ENCODE results near the gene ALPP. TPM values are rescaled to one million over a fixed set of nuclear protein-coding genes. Genes with fewer than 3 reads are reported as not detected.
"Not testable (repeated sequence)": the region's sequence is repeated elsewhere in the genome, so short reads cannot be mapped to it uniquely, and the experiment has no call there.

Gene ALPP
- total RNA-seq, 1 donor from 2014 or later = not detected

DNA sequence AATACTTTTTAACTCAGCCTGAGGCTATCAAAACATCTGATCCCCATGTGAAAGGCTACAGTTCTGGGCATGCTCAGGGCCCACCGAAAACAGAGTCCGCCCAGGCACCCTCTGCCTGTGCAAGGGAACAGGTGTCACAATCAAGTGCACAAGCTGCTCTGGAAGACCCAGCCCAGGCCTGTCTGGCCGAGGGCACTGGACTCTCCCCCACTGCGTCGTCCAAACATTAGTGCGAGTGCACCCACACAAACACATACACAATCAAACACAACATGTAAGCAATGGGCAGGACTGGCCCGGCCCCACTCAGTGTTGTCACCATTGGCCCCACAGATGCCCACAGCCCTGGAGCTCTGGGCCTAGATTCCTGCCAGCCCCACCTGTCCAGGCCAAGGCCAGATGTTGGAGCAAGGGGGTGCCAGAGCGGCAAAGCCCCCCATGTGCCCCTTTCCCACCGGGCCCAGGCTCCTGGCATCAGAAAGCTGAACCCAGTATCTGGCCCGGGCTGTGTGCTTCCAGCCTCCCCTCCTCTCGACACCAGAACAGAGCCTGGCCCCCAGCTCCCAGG, 27.5 kb downstream of the ALPP start:
- no peak for DNase-seq (ENCODE audit: low read depth in 2 of 2)

DNA sequence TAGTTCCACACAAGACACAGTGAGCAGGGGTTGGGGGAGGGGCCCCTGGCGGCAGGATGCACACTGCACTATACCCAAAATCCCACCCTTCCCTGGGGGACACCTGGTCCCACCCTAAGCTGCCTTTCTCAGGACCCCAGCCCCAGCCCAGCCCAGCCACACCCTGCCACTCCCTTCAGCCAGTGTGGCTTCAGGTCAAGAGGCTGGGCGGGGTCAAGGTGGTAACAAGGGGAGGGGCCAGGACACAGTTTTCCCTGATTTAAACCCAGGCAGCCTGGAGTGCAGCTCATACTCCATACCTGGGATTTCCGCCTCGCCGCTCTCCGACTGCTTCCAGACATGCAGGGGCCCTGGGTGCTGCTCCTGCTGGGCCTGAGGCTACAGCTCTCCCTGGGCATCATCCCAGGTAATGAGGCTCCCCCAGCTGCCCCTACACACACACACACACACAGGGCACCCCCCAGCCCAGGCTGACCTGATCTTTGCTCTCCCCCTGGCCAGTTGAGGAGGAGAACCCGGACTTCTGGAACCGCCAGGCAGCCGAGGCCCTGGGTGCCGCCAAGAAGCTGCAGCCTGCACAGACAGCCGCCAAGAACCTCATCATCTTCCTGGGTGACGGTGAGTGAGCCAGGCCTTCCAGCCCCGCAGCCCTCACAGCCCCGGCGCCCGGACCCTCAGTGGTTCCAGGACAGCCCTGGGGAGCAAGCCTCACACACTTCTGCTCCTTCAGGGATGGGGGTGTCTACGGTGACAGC, 28.2 kb downstream of the ALPP start, which contains the start of gene ALPG:
TSS of gene ALPG (plus strand) at position 289 of the 755 bp plus-strand sequence. CDS start at position 340, 51 bp downstream.
- DNase-seq (ENCODE audit: low read depth in 2 of 2) = no peak

GRCh38 chr2:232407428-232408150, 29.0 kb downstream of the ALPP start:
- not testable (repeated sequence) for DNase-seq (ENCODE audit: low read depth in 2 of 2)

DNA sequence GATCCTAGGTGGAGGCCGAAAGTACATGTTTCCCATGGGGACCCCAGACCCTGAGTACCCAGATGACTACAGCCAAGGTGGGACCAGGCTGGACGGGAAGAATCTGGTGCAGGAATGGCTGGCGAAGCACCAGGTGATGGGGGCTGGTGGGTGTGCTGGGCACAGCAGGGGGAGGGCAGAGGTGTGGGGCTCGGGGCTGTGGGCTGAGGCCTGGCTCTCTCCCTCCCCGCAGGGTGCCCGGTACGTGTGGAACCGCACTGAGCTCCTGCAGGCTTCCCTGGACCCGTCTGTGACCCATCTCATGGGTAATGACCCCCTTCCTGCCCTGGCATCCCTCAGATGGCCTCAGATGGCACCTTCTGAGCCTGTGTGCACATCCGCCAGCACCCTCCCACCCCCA, 29.7 kb downstream of the ALPP start:
- not testable (repeated sequence) for DNase-seq (ENCODE audit: low read depth in 2 of 2)

GRCh38 chr2:232409617-232410016, 31.1 kb downstream of the ALPP start:
- not testable (repeated sequence) for DNase-seq (ENCODE audit: low read depth in 2 of 2)

GRCh38 chr2:232410238-232410900, 31.8 kb downstream of the ALPP start:
- peak in 1 of 2 donors; percentile 31 for DNase-seq (ENCODE audit: low read depth in 2 of 2)

- no peak for DNase-seq (ENCODE audit: low read depth in 2 of 2)
These were observed 33.5 kb downstream of the ALPP start for GRCh38 chr2:232411901-232412629.

- DNase-seq (ENCODE audit: low read depth in 2 of 2) = peak; percentile 38 to 47
These were observed 34.4 kb downstream of the ALPP start for GRCh38 chr2:232412986-232413385.

DNA sequence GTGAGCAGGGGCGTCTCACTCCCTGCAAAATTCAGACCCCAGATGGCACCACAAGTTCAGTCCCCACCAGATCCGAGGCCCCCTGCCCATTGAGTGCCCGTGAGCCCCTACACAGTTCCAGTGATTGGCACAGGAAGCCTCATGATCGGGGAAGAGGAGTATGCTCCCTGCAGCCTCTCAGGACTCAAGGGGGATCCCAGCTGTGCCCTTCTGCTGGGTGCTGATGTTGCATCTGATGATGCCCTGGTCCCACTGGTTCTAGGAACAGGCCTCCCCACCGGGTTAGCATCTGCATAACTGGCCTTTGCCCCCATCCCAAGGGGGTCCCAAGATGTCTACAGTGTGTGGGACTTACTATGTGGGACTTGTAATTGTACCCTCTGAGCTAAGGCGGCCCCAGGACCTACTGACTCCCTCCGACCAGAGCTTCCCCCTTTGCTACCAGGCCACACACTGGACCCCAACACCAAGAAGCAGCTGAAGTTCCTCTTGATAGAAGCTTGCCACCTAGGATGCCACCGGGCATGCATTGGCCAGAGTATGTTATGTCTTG, 36.7 kb downstream of the ALPP start:
- DNase-seq (ENCODE audit: low read depth in 2 of 2) = no peak

- no peak for DNase-seq (ENCODE audit: low read depth in 2 of 2)
These were observed 37.4 kb downstream of the ALPP start for GRCh38 chr2:232415736-232416520.

DNA sequence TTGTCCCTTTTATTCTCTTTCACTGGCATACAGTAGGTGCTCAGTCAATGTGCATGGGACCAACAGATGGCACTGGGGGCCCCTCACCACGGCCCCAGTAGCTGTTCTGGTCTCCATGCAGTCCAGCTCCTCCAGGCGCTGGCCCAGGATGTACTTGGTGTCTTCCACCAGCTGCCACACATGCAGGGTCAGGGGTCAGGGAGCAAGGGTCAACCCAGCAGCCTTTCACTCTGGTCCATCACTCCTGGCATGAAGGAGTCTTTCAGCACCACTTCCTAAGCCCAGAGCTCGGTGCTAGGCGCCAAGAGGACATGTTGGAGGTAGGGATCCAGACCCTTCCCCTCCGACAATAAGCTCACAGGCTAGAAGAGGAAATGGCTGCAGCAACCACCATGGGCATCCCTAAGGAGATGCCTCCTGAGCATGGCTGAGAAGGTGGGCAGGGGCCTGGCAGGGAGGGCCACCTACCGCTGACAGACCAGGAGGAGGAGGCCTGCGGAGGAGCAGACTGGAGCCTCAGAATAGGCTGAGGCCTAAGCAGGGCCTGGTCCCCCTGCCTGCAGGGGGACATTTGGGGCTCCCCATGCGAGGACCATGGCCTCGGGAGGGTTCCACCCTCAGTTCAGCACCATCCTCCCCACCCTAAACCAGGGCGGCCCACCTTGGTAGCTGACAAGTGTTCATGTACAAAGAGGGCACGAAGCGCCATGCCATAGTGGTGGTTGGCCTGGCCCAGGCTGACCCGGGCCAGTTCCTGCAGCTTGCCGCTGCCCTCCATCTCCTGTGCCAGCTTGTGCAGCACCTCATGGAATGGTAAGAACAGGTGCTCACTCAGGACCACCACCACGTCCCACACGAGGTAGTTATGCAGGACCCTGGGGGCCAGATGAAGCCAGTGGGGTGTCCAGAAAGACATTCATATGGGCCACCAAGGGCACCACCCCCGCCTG, 38.2 kb downstream of the ALPP start:
- DNase-seq (ENCODE audit: low read depth in 2 of 2) = no peak

GRCh38 chr2:232417489-232417888, 38.9 kb downstream of the ALPP start:
- no peak for DNase-seq (ENCODE audit: low read depth in 2 of 2)

GRCh38 chr2:232418056-232418455, 39.5 kb downstream of the ALPP start:
- no peak for DNase-seq (ENCODE audit: low read depth in 2 of 2)

DNA sequence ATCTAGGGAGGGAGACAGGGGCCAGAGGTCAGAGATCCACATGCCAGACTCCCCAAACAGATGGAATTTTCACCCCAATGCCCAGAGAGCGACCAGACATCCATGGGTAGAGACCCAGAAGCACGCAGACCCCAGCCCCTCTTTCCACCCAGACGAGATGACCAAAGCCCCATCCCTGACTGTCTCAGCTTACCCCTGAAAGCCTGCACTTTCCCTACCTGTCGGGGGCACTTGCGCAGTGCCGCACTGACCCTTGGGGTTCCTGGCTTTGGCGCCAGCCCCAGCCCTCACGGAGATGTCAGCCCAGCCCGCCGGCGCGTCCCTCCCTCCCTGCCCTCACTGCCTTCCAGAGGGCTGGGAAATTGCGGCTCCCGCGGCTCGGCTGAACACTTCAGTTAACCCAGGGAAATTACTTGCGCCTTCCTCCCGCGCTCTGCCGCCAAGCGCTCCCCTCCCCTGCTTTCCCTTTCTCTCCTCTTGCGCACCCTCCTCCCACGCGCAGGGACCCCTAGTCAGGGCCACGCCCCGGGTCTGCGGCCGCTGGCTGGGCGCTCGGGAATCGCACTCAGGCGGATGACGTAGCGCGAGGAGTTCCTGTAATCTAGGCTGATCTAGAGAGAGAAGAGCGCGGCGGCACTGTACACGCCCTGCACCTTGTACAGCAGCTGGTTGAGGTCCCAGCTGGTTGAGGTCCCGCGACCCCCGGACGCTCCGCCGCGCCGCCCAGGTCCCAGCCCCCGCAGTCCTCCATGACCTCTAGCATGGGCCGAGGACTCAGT, 40.1 kb downstream of the ALPP start:
- DNase-seq (ENCODE audit: low read depth in 2 of 2) = peak in 1 of 2 donors; percentile 20

GRCh38 chr2:232419245-232420072, 40.9 kb downstream of the ALPP start:
- no peak for DNase-seq (ENCODE audit: low read depth in 2 of 2)

DNA sequence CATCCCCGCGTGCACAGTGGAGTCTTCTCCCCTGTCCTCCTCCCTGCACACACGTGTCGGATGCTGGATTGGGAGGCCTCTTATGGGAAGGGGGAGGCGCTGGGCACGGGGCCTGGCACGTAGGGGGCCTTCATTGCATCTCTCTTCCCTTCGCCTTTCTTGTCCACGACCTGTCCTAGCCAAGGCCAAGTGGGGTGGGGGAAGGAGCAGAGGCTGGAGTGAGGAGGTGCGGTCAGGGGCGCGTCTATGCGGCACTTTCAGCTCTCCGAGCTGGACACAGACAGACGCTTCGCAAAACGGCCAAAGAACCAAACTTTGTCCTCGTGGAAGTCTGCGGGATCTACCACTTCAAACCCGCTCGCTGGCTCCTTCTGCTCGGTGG, 41.5 kb downstream of the ALPP start:
- no peak for DNase-seq (ENCODE audit: low read depth in 2 of 2)

- no peak for DNase-seq (ENCODE audit: low read depth in 2 of 2)
These were observed 42.1 kb downstream of the ALPP start for GRCh38 chr2:232420463-232421188.
